K562 (cell line): ENCODE results near the gene UNC119B. TPM values are rescaled to one million over a fixed set of nuclear protein-coding genes. Genes with fewer than 3 reads are reported as not detected.

ENCODE experiments used
- ADNP ChIP-seq: fragments of 200-800 bp; sonication (Bioruptor generic); IDR thresholded peaks from 2 replicates; pipeline ENCODE4 v1.6.1; 2016; ENCODE audit warnings: missing genetic modification characterization, missing compliant biosample characterization
- BDP1 ChIP-seq: IDR thresholded peaks from 3 replicates; pipeline ENCODE4 v1.6.1; 2011; ENCODE audit not compliant: insufficient read length, insufficient read depth
- HIVEP1 ChIP-seq: fragments of 250-450 bp; sonication (Bioruptor Pico); IDR thresholded peaks from 2 replicates; pipeline ENCODE4 v1.4.0; 2020; ENCODE audit warnings: mild to moderate bottlenecking
- MAZ ChIP-seq, 2 experiments: fragments of 450-650 bp in 1 of 2; sonication (generic) in 1 of 2; formaldehyde crosslinking; IDR thresholded peaks in 1 of 2; conservative IDR thresholded peaks in 1 of 2; 2 replicates each; pipeline versions ENCODE4 v1.4.0 to v1.5.0; 2020; ENCODE audit warnings: mild to moderate bottlenecking in 1 of 2, missing genetic modification reagents in 1 of 2
- MCM5 ChIP-seq: fragments of 450-650 bp; IDR thresholded peaks from 2 replicates; pipeline ENCODE4 v1.6.1; 2016; ENCODE audit warnings: low read depth
- MEF2A ChIP-seq: IDR thresholded peaks from 2 replicates; pipeline ENCODE4 v1.6.1; 2011; ENCODE audit warnings: low read depth, mild to moderate bottlenecking, low read length, moderate library complexity; ENCODE audit not compliant: control insufficient read depth
- MYNN ChIP-seq, 2 experiments: sonication (generic); formaldehyde crosslinking in 1 of 2; IDR thresholded peaks; 2 replicates each; pipeline versions ENCODE4 v1.5.0 to v1.6.1; 2016 to 2020; ENCODE audit warnings: antibody characterized with exemption in 1 of 2, missing genetic modification reagents in 1 of 2
- NFRKB ChIP-seq: fragments of 450-650 bp; IDR thresholded peaks from 2 replicates; pipeline ENCODE4 v1.6.1; 2016; ENCODE audit warnings: low read depth
- PHB ChIP-seq: fragments of 250-450 bp; sonication (Bioruptor Pico); IDR thresholded peaks from 2 replicates; pipeline ENCODE4 v1.5.0; 2021
- SMARCA5 ChIP-seq: fragments of 450-650 bp; IDR thresholded peaks from 2 replicates; pipeline ENCODE4 v1.6.1; 2016
- SMARCE1 ChIP-seq: fragments of 450-650 bp; IDR thresholded peaks from 2 replicates; pipeline ENCODE4 v1.7.1; 2016; ENCODE audit warnings: mild to moderate bottlenecking
- ZNF12 ChIP-seq: sonication (generic); formaldehyde crosslinking; IDR thresholded peaks from 2 replicates; pipeline ENCODE4 v1.4.0; 2020; ENCODE audit warnings: mild to moderate bottlenecking, missing genetic modification reagents
- ZNF24 ChIP-seq: fragments of 450-650 bp; IDR thresholded peaks from 2 replicates; pipeline ENCODE4 v1.6.1; 2016
- ZNF274 ChIP-seq: IDR thresholded peaks from 2 replicates; pipeline ENCODE4 v1.6.1; 2011; ENCODE audit warnings: low read depth, mild to moderate bottlenecking, low read length, moderate library complexity, borderline replicate concordance
- polyA plus RNA-seq, 8 experiments: library from polyadenylated mRNA; depleted of rRNA in 4 of 8; stranded (reverse) in 5 of 8; unstranded in 3 of 8; fragments of >200 nt; fragmentation: Nextera tagmentation in 2 of 8; fragmentation: Illumina TruSeq in 1 of 8; extraction: Ambion mirVana in 2 of 8; extraction: Trizol in 1 of 8; gene quantifications; 2 replicates each; pipeline versions ENCODE4 v1.2.1 to v1.2.3, GENCODE V29; 2011 to 2014; ENCODE audit warnings: inconsistent platforms in 1 of 8, missing spikeins in 1 of 8
- total RNA-seq, 7 experiments: library from RNA; depleted of rRNA in 6 of 7; stranded (reverse); fragments of >200 nt in 6 of 7; fragmentation: Illumina TruSeq in 2 of 7; extraction: Trizol in 2 of 7; gene quantifications; 2 replicates each; pipeline versions ENCODE4 v1.2.1 to v1.2.3, GENCODE V29; 2011 to 2021; ENCODE audit warnings: low replicate concordance in 1 of 7
- TF ChIP-seq, protein P1 (sequence below), 2 experiments: fragments of 450-650 bp; formaldehyde crosslinking in 1 of 2; IDR thresholded peaks; 2 replicates each; pipeline versions ENCODE4 v1.4.0 to v1.6.1; 2014 to 2020; ENCODE audit warnings: mild to moderate bottlenecking in 2 of 2, borderline replicate concordance in 1 of 2, low read depth in 1 of 2
- TF ChIP-seq, protein P2 (sequence below): sonication (generic); formaldehyde crosslinking; IDR thresholded peaks from 2 replicates; pipeline ENCODE4 v1.8.0; 2022; ENCODE audit warnings: mild to moderate bottlenecking, missing genetic modification reagents
- TF ChIP-seq, protein P3 (sequence below): fragments of 250-450 bp; sonication (Bioruptor Pico); IDR thresholded peaks from 2 replicates; pipeline ENCODE4 v1.5.0; 2021; ENCODE audit warnings: mild to moderate bottlenecking, borderline replicate concordance

The UNC119B gene
- total and polyA plus RNA-seq, 9 of the 15 experiments (the other 6 are each of a cell fraction or from before 2014, with no cell fraction given): 4.0 to 34.5 (median 15.1) TPM

DNA sequence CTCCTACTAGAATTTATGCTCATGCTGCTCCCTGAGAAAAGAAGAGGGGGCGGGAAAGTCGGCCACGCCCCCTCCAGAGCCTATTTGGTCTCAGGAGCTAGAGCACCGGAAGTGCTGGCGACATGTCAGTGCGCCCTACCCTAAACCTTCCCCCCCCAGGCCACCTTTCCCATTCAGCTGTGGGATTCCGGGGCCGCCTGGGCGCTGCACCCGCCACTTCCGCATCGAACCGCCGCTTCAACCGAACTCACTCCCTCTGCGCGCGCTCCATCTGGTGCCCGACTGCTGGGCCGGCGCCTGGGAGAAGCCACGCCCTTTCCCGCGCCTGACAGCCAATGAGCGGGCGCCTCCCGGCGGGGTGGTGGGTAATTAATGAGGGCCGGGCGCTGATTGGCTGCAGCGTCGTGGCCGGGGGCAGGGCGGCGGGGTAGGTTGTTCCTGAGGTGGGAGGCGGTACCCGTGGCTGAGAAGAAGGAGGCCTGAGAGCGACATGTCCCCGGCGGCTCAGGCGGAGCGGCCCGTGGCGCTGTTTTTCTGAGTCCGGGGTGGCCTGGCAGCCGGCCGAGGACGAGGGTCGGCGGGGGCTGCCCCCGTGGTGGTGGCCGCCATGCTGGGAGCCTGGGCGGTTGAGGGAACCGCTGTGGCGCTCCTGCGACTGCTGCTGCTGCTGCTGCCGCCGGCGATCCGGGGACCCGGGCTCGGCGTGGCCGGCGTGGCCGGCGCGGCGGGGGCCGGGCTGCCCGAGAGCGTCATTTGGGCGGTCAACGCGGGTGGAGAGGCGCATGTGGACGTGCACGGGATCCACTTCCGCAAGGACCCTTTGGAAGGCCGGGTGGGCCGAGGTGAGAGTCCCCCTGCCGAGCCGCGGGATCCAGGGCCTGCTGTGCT is 23.3 kb upstream of the UNC119B start, which contains the start of gene MLEC (continued):
- TF ChIP-seq, protein P1, sequence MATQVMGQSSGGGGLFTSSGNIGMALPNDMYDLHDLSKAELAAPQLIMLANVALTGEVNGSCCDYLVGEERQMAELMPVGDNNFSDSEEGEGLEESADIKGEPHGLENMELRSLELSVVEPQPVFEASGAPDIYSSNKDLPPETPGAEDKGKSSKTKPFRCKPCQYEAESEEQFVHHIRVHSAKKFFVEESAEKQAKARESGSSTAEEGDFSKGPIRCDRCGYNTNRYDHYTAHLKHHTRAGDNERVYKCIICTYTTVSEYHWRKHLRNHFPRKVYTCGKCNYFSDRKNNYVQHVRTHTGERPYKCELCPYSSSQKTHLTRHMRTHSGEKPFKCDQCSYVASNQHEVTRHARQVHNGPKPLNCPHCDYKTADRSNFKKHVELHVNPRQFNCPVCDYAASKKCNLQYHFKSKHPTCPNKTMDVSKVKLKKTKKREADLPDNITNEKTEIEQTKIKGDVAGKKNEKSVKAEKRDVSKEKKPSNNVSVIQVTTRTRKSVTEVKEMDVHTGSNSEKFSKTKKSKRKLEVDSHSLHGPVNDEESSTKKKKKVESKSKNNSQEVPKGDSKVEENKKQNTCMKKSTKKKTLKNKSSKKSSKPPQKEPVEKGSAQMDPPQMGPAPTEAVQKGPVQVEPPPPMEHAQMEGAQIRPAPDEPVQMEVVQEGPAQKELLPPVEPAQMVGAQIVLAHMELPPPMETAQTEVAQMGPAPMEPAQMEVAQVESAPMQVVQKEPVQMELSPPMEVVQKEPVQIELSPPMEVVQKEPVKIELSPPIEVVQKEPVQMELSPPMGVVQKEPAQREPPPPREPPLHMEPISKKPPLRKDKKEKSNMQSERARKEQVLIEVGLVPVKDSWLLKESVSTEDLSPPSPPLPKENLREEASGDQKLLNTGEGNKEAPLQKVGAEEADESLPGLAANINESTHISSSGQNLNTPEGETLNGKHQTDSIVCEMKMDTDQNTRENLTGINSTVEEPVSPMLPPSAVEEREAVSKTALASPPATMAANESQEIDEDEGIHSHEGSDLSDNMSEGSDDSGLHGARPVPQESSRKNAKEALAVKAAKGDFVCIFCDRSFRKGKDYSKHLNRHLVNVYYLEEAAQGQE (IDR thresholded peaks at IDR 0.05; ENCODE audit: borderline replicate concordance): peak; percentile 57; the same call in 1 of the 2 replicates
- TF ChIP-seq, protein P1 (CRISPR knock-in tag; IDR thresholded peaks at IDR 0.05; ENCODE audit: low read depth): no peak
- TF ChIP-seq SMARCE1 (no peak), BDP1 (no peak), MEF2A (peak; percentile 19; the same call in 1 of the 2 replicates), SMARCA5 (no peak), NFRKB (no peak; the same call in 1 of the 2 replicates), MCM5 (no peak), ZNF12 (0 out of 2 replicates have a peak, but pooled peaks have one; percentile 60), MYNN (IDR thresholded peaks at IDR 0.05) (no peak), MYNN (CRISPR knock-in tag; IDR thresholded peaks at IDR 0.05) (no peak), MAZ (CRISPR knock-in tag; conservative IDR thresholded peaks at IDR 0.05 in 1 of 2, IDR thresholded peaks at IDR 0.05 in 1 of 2) (peak in 1 of 2 experiments; percentile 6; a peak in 2 of 4 replicates), PHB (0 out of 2 replicates have a peak, but pooled peaks have one; percentile 22), ADNP (tag) (no peak), ZNF24 (peak; percentile 47; the same call in 1 of the 2 replicates), ZNF274 (no peak), HIVEP1 (CRISPR knock-in tag) (no peak)
- TF ChIP-seq, protein P2, sequence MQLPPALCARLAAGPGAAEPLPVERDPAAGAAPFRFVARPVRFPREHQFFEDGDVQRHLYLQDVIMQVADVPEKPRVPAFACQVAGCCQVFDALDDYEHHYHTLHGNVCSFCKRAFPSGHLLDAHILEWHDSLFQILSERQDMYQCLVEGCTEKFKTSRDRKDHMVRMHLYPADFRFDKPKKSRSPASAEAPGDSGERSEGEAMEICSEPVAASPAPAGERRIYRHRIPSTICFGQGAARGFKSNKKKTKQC (CRISPR knock-in tag): no peak
- TF ChIP-seq, protein P3, sequence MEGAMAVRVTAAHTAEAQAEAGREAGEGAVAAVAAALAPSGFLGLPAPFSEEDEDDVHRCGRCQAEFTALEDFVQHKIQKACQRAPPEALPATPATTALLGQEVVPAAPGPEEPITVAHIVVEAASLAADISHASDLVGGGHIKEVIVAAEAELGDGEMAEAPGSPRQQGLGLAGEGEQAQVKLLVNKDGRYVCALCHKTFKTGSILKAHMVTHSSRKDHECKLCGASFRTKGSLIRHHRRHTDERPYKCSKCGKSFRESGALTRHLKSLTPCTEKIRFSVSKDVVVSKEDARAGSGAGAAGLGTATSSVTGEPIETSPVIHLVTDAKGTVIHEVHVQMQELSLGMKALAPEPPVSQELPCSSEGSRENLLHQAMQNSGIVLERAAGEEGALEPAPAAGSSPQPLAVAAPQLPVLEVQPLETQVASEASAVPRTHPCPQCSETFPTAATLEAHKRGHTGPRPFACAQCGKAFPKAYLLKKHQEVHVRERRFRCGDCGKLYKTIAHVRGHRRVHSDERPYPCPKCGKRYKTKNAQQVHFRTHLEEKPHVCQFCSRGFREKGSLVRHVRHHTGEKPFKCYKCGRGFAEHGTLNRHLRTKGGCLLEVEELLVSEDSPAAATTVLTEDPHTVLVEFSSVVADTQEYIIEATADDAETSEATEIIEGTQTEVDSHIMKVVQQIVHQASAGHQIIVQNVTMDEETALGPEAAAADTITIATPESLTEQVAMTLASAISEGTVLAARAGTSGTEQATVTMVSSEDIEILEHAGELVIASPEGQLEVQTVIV (CRISPR knock-in tag): no peak
